HepG2 (cell line): ENCODE data around the gene ZFHX3. TPM values are rescaled to one million over a fixed set of nuclear protein-coding genes. Genes with fewer than 3 reads are reported as not detected.

Experiments
- DPF2 ChIP-seq: sonication (generic); formaldehyde crosslinking; IDR thresholded peaks from 2 replicates; pipeline ENCODE4 v1.4.0; 2020; ENCODE audit warnings: mild to moderate bottlenecking, low read depth, missing genetic modification reagents, borderline replicate concordance
- EHMT2 ChIP-seq: fragments of 200-600 bp; sonication (generic); IDR thresholded peaks from 2 replicates; pipeline ENCODE4 v1.7.0; 2017; ENCODE audit warnings: antibody characterized with exemption, low read depth, low read length, borderline replicate concordance
- KIAA2018 ChIP-seq: sonication (generic); formaldehyde crosslinking; IDR thresholded peaks from 2 replicates; pipeline ENCODE4 v1.5.0; 2020; ENCODE audit warnings: mild to moderate bottlenecking, missing genetic modification reagents, borderline replicate concordance
- MBD4 ChIP-seq: IDR thresholded peaks from 2 replicates; pipeline ENCODE4 v1.6.1; 2012; ENCODE audit warnings: low read length, inconsistent platforms, borderline replicate concordance
- NFE2L2 ChIP-seq: fragments of 150-350 bp; IDR thresholded peaks from 2 replicates; pipeline ENCODE4 v1.6.1; 2014; ENCODE audit warnings: low read length
- POLR2AphosphoS2 ChIP-seq: IDR thresholded peaks from 2 replicates; pipeline ENCODE4 v1.6.1; 2011; ENCODE audit warnings: low read depth, low read length, improper control_type of control experiment
- SALL1 ChIP-seq: sonication (generic); formaldehyde crosslinking; IDR thresholded peaks from 2 replicates; pipeline ENCODE4 v1.8.0; 2022; ENCODE audit warnings: mild to moderate bottlenecking, missing genetic modification reagents
- TFDP1 ChIP-seq: IDR thresholded peaks from 2 replicates; pipeline ENCODE4 v1.6.1; 2016; ENCODE audit warnings: missing compliant biosample characterization, missing genetic modification reagents, borderline replicate concordance
- ZBTB2 ChIP-seq: sonication (generic); formaldehyde crosslinking; IDR thresholded peaks from 2 replicates; pipeline ENCODE4 v1.8.0; 2022; ENCODE audit warnings: low read depth, missing genetic modification reagents
- ZNF552 ChIP-seq: sonication (generic); formaldehyde crosslinking; IDR thresholded peaks from 2 replicates; pipeline ENCODE4 v1.9.0; 2022; ENCODE audit warnings: missing genetic modification reagents, mild to moderate bottlenecking, borderline replicate concordance
- polyA plus RNA-seq, 8 experiments: library from polyadenylated mRNA; depleted of rRNA in 3 of 8; stranded (reverse) in 7 of 8; unstranded in 1 of 8; fragments of >200 nt; fragmentation: Illumina TruSeq in 4 of 8; extraction: Trizol in 4 of 8; gene quantifications; 2 replicates each; pipeline versions ENCODE4 v1.2.1 to v1.2.3, GENCODE V29; 2011 to 2016; ENCODE audit warnings: low read depth in 4 of 8, missing spikeins in 1 of 8, mixed read lengths in 1 of 8; ENCODE audit not compliant: insufficient read depth in 1 of 8
- total RNA-seq, 5 experiments: library from RNA; depleted of rRNA; stranded (reverse); fragments of >200 nt; fragmentation: Illumina TruSeq; extraction: Trizol; gene quantifications; 2 replicates each; pipeline ENCODE4 v1.2.3, GENCODE V29; 2016; ENCODE audit warnings: low read depth in 1 of 5

Gene ZFHX3
- total and polyA plus RNA-seq, 2 of the 13 experiments (the other 11 are each of a cell fraction or from before 2014, with no cell fraction given) = 5.0 to 6.0 TPM

- TF ChIP-seq TFDP1 (CRISPR knock-in tag) (no peak), ZNF552 (CRISPR knock-in tag) (no peak), POLR2AphosphoS2 (no peak), SALL1 (no peak), DPF2 (CRISPR knock-in tag) (no peak), MBD4 (no peak), EHMT2 (no peak), KIAA2018 (CRISPR knock-in tag) (no peak), NFE2L2 (no peak), ZBTB2 (CRISPR knock-in tag) (no peak)
Measured at GRCh38 chr16:72983241-72983640, 64.7 kb downstream of the ZFHX3 start (continued).
